Ovary (tissue), 9 donors: ENCODE measurements around the gene GTF2H3. TPM values are rescaled to one million over a fixed set of nuclear protein-coding genes. Genes with fewer than 3 reads are reported as not detected.

Experiments
- DNase-seq, 5 donors: peaks; one replicate each; pipeline ENCODE4 v3.0.0-alpha.2; 2019 to 2020
- H3K27ac ChIP-seq, 2 donors: fragments of 200-600 bp; one replicate each; pipeline versions ENCODE4 v1.5.1 to v1.8.0; 2019 to 2022
- H3K27me3 ChIP-seq: fragments of 200-600 bp; one replicate; pipeline ENCODE4 v1.8.0; 2022
- H3K36me3 ChIP-seq: fragments of 200-600 bp; sonication (generic); one replicate; pipeline ENCODE4 v1.5.1; 2019
- H3K4me1 ChIP-seq: one replicate; pipeline ENCODE4 v1.8.1; 2013; ENCODE audit warnings: mild to moderate bottlenecking, moderate library complexity; ENCODE audit not compliant: insufficient read depth
- H3K4me3 ChIP-seq: fragments of 200-600 bp; sonication (generic); one replicate; pipeline ENCODE4 v1.5.1; 2017
- H3K9me3 ChIP-seq, 2 donors: fragments of 200-600 bp in 1 of 2; sonication (generic) in 1 of 2; one replicate each; pipeline versions ENCODE4 v1.5.1 to v1.8.1; 2013 to 2019; ENCODE audit warnings: mild to moderate bottlenecking in 1 of 2, moderate library complexity in 1 of 2
- CTCF ChIP-seq, 3 donors: fragments of 450-650 bp in 2 of 3; fragments of 200-600 bp in 1 of 3; IDR thresholded peaks; one replicate each; pipeline versions ENCODE4 v1.5.1 to v1.8.0; 2016 to 2022; ENCODE audit warnings: antibody characterized with exemption in 3 of 3, mild to moderate bottlenecking in 1 of 3
- EP300 ChIP-seq: sonication (generic); formaldehyde crosslinking; IDR thresholded peaks from one replicate; pipeline ENCODE4 v1.6.1; 2017; ENCODE audit warnings: antibody characterized with exemption
- POLR2A ChIP-seq: fragments of 450-650 bp; IDR thresholded peaks from one replicate; pipeline ENCODE4 v1.6.1; 2017; ENCODE audit warnings: antibody characterized with exemption, mild to moderate bottlenecking, moderate library complexity
- WGBS, 3 donors: extraction: QIAGEN DNeasy Blood & Tissue Kit in 1 of 3; methylation state at CpG; one replicate each; pipeline versions ENCODE4 v1.1.5 to v1.1.7; 2013 to 2017; 5-methylcytosine and 5-hydroxymethylcytosine counted together
- intact Hi-C, 4 donors: fragments of 100-400 bp; cut with DNase I; formaldehyde crosslinking; loops; one replicate each; pipeline versions ENCODE4 v1.11.0 to v1.15.1; 2022 to 2023
- polyA plus RNA-seq, 2 donors: library from polyadenylated mRNA; stranded (reverse); fragments of 200-250 nt in 1 of 2; fragments of 350-450 nt in 1 of 2; fragmentation: Illumina TruSeq in 1 of 2; extraction: RNeasy Lipid Tissue Mini Kit (QIAGEN cat#74804) in 1 of 2; gene quantifications; one replicate each; pipeline ENCODE4 v1.2.3, GENCODE V29; 2013 to 2014
- total RNA-seq, 7 donors: library from RNA; depleted of rRNA in 2 of 7; stranded (reverse); fragments of >200 nt in 2 of 7; fragmentation: NEBNext Ultra II Directional in 3 of 7; extraction: Animal tissue kit (Norgen Biotek cat#: 25700) in 3 of 7; gene quantifications; one replicate each; pipeline versions ENCODE4 v1.1.0 to v1.2.4, GENCODE V29; 2016 to 2023
- donor health status: DM: no; HTN: no; CAD: no; lungs with moderate emphysema.
- donor health status: DM: no; HTN: no; CAD: no.
- donor health status: Bipolar disorder and iron deficiency.
- donor health status: DM: yes; HTN: yes; CAD: no.
- donor health status: DM: no; HTN: no; CAD: no.
- donor health status: DM: yes; HTN: yes; CAD: no.

GTF2H3 gene
- total and polyA plus RNA-seq, 9 donors: 8.1 to 29.5 (median 21.2) TPM

- 77 to 83% (median 80%) methylated on average over 5 of the region's 5 CpGs for WGBS, 3 donors
- TF ChIP-seq POLR2A (no peak), CTCF (IDR thresholded peaks at IDR 0.05) (no peak), EP300 (no peak)
- intact Hi-C loops: no loop called here
- DNase-seq: no peak
- Histone ChIP-seq H3K27ac (no peak overlapping the region), H3K36me3 (no peaks in the 10 kb centered on the region), H3K27me3 (no peaks in the 10 kb centered on the region), H3K9me3 (no peaks in the 10 kb centered on the region), H3K4me1 (no peaks in the 10 kb centered on the region), H3K4me3 (no peak overlapping the region)
Measured at GRCh38 chr12:123645878-123646277, 12.2 kb downstream of the GTF2H3 start.

- 91 to 92% (median 92%) methylated on average over 5 of the region's 5 CpGs for WGBS, 3 donors
- no peak for DNase-seq
- Histone ChIP-seq H3K4me1 (no peaks in the 10 kb centered on the region), H3K36me3 (no peaks in the 10 kb centered on the region), H3K27ac (no peak overlapping the region), H3K4me3 (no peak overlapping the region), H3K9me3 (no peaks in the 10 kb centered on the region), H3K27me3 (no peaks in the 10 kb centered on the region)
- intact Hi-C loops: no loop called here
- TF ChIP-seq CTCF (IDR thresholded peaks at IDR 0.05) (no peak), POLR2A (no peak), EP300 (no peak)
Measured at GRCh38 chr12:123648401-123648800, 14.8 kb downstream of the GTF2H3 start.

GRCh38 chr12:123654129-123654701, 20.6 kb downstream of the GTF2H3 start:
- Histone ChIP-seq H3K36me3 (no peaks in the 10 kb centered on the region), H3K4me1 (no peaks in the 10 kb centered on the region), H3K9me3 (no peaks in the 10 kb centered on the region), H3K4me3 (no peak overlapping the region), H3K27ac (no peak overlapping the region), H3K27me3 (no peaks in the 10 kb centered on the region)
- no peak for DNase-seq
- 90 to 94% (median 94%) methylated on average over 4 of the region's 4 CpGs for WGBS, 3 donors
- TF ChIP-seq EP300 (no peak), CTCF (IDR thresholded peaks at IDR 0.05) (no peak), POLR2A (no peak)
- intact Hi-C loops: no loop called here

- intact Hi-C loops: no loop called here
- 80 to 89% (median 83%) methylated on average over 5 of the region's 5 CpGs for WGBS, 3 donors
- no peaks in the 10 kb centered on the region for H3K27me3 ChIP-seq
- H3K9me3 ChIP-seq: no peaks in the 10 kb centered on the region
- no peaks in the 10 kb centered on the region for H3K4me1 ChIP-seq
- H3K27ac ChIP-seq: no peak overlapping the region
- DNase-seq: no peak
- no peaks in the 10 kb centered on the region for H3K36me3 ChIP-seq
- no peak for TF ChIP-seq POLR2A
- no peak for TF ChIP-seq CTCF (IDR thresholded peaks at IDR 0.05)
- no peak overlapping the region for H3K4me3 ChIP-seq
Measured at GRCh38 chr12:123655420-123655819, 21.8 kb downstream of the GTF2H3 start.
